Activated T-cell treated with anti-CD3 and anti-CD28 coated beads for 48 hours (primary cell): ENCODE measurements around the gene ANKRD2.

Experiments used
- DNase-seq: peaks from one replicate; pipeline ENCODE4 v3.0.0-alpha.2; 2020; ENCODE audit warnings: low read depth

Gene ANKRD2

DNA sequence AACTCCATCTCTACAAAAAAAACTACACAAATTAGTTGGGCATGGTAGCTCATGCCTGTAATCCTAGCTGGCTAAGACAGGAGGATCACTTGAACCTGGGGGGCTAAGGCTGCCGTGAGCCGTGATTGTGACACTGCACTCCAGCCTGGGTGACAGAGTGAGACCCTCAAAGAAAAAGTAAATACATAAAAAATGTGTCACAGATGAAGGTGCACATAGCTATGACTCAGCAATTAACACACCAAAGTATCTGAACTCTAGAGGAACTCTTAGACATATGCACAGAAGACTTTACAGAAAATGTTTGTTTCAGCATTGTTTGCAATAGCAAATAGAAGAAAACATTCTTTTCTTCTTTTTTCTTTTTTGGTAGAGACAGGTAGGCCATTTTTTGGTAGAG, 25.2 kb downstream of the ANKRD2 start:
- DNase-seq, result no peak

DNA sequence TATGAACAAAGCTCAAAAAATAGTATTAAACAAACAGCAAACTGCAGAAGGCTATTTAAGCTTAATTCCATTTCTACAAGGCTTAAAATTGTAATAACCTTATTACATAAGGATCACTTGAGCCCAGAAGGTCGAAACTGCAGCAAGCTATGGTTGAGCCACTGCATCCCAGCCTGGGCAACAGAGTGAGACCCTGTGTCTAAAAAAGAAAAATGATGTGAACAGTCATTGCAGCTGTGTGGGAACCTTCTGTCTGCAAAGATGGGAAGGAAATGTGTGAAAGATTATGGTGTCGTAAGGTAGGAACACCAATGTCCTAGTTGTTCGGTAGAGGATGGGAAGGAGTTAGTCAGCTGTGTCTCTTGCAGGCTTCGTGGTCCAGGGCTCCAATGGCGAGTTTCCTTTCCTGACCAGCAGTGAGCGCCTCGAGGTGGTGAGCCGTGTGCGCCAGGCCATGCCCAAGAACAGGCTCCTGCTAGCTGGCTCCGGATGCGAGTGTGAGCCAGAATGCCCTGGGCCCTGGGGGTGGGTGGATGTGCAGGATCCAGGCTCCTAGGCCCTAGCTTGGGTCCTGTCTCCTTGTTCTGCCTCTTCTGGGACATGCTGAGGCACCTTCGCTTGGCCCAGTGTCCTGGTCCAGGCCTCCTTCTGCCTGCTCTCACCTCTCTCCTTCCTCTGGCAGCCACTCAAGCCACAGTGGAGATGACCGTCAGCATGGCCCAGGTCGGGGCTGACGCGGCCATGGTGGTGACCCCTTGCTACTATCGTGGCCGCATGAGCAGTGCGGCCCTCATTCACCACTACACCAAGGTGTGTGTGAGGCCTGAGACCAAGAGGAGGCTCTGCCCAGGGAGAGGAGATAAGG, 26.1 kb downstream of the ANKRD2 start:
- no peak for DNase-seq

DNA sequence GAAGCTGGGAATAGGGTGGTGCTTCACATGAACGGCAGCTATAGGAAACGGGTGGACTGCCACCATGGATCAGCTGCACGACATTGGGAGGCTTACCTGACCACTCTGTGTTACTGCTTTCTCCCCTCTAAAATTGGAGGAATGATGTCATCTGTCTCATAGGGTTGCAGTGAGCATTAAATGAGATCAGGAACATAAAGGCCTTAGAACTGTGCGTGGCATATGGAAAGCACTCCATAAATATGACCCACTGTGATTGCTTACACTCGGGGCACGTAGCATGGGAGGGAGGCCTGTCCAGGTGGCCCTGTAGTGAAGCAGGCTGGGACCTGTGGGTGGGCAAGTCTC, 26.7 kb downstream of the ANKRD2 start:
- no peak for DNase-seq

DNA sequence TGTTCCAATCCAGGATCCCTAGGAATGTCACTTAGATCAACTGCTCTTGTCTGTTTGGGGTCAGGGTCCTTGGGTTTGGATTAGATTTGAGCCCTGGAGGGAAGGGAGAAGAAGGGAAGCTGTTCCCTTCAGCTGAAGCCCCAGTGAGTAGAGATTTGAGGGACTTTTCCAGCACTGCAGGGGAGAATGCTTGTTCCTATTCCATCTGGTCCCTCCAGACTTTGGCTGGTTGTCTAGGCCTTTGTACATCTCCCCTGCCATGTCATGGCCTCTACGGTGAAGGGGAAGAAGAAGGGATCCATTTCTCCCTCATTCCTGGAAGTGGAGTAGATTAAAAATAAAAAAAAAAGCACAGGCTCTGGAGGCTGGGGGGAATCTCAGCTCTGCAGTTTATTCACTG, 28.0 kb downstream of the ANKRD2 start:
- no peak for DNase-seq

DNA sequence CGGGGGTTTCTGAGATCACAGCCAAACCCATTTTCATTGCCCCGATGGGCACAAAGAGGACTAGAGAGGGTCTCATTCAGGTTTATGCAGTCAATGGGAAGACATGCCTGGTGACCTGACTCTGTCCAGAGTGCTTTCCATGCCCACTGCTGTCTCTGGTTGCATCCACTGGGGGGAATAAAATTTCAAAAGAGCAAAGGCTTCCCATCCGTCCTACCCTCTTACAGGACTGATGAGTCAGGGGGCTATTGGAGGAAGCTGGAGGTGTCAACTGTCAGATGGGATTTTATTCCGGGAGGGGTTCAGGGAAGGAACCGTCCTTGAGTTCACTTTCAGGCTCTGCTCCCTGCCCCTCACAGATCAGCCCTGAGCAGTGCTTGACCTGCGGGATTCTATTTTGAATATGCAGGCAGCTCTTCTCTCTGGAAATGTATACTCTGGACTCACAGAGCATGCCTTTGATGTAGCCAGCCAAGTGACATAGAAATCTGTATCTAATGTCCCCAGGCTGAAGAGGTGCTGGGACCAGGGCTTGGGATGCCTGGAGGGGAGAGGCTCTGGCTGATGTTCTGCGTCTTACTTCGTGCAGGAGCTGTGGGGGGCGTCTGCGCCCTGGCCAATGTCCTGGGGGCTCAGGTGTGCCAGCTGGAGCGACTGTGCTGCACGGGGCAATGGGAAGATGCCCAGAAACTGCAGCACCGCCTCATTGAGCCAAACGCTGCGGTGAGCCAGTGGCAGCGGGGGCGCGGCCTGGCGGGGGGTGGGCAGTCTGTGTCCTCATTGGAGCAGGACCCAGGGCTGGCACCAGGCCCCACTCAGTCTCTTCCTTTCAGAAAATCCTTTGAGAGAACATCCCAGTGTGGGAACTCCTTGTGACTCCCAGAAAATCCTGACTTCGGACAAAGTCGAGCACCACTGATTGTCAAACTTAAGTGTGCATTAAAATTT, 29.0 kb downstream of the ANKRD2 start:
- DNase-seq, result no peak

DNA sequence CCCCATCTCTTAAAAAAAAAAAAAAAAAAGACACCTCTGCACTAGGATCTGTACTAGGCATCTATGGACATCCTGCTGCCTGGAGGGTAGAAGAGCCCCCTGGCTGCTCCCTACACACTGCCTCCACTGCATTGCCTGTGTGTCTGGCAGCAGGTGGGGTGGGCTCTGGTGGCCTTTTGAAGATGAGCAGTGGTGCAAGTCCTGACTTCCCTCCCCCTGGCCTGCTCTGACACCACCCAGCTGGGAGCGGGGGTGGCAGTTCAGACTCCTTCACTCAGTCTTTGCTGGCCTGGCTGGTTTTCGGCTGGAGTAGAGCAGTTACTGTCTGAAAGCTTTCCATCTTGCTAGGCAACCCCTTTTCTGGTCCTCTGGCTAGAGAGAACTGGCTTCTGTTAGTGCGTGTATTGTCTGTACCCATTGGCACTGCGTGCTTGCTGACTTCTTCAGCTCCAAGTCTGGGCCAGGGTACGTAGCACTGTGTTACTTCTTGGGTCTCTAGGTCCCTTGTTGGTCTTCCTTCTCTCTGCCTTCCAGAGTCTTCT, 34.6 kb downstream of the ANKRD2 start:
- DNase-seq, result no peak

DNA sequence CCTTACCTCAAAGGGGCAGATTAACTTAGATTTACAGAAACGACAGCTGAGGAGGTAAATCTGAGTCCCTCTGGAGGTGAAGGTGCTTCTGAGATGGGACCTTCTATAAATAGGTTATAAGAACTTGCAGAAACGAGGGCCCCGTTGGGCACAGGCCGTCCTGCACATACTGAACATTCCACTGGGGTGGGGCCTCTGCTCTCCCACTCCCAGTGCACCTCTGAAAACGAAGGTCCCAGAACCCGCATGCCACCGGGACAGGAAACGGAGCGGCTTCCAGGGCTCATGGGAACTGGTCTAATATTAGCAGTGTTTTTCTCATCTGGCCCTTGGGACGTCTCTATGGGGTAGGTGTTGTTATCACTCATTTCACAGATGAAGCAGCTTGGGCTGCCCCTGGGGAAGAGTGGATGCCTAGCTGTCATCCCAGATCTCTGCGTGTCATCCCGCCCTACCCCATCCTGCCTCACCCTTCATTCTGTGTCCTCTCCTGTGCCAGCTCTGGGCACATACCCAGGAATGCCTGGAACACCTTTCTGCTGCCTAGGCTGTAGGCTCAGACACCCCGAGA, 36.5 kb downstream of the ANKRD2 start:
- DNase-seq, result no peak

DNA sequence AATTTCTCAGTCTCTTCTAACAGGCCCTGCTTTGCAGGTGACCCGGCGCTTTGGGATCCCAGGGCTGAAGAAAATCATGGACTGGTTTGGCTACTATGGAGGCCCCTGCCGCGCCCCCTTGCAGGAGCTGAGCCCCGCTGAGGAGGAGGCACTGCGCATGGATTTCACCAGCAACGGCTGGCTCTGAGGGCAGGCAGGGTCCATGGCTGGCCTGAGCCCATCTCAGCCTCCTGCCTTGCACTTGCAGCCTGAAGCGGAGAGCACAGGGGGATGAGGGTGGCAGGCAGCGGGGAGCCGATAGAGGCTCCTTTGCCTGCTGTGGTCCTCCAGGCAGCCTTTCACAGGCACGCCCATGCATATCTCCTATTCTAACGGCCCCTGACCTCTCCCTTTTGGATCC, 38.9 kb downstream of the ANKRD2 start:
- no peak for DNase-seq

DNA sequence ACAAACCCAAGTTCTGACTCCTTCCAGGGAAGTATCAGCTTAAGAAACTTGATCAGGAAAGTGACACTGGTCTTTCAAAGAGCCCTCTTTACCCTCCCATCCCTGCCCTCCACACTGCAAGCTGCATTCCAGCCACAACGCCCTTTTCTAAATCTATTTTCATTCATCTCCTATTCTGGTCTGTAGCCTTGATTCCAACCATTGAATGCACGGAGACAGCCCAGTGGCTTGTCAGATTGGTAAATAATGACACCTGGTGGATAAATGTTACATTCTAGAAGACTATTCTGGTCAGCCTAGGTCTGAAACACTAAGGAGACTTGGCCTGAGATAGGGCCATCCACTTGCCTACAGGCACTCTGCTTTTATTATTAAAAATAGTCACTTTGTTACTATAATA, 39.8 kb downstream of the ANKRD2 start:
- DNase-seq, result no peak

DNA sequence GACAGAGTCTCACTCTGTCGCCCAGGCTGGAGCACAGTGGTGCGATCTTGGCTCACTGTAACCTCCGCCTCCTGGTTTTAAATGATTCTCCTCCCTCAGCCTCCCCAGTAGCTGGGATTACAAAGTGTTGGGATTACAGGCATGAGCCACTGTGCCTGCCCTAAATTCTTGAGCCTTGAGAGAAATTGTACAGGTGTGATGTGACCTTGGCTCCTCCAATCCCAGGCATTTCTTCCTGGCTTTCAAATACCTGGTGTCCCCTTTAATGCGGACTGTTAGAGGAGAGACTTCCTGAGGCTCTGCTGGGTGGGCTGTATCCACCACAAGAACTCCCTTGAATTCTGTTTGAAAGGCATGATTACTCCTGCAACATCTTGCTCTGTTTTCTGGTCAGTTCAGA, 45.7 kb downstream of the ANKRD2 start:
- DNase-seq, result no peak

DNA sequence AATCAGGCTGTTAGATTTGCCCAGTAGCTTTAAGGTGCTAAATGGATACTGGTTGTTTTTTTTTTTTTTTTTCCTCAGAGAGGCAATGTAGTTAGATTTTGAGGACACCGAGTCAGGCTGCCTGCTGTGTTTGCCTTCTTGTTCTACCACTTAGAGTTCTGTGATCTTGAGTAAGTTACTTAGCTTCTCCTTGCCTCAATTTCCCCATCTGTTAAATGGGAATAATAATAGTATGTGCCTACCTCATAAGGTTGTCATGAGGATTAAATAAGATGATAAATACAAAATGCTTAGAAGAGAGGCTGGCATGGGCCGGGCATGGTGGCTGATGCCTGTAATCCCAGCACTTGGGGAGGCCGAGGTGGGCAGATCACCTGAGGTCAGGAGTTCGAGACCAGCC, 46.2 kb downstream of the ANKRD2 start:
- DNase-seq, result no peak

DNA sequence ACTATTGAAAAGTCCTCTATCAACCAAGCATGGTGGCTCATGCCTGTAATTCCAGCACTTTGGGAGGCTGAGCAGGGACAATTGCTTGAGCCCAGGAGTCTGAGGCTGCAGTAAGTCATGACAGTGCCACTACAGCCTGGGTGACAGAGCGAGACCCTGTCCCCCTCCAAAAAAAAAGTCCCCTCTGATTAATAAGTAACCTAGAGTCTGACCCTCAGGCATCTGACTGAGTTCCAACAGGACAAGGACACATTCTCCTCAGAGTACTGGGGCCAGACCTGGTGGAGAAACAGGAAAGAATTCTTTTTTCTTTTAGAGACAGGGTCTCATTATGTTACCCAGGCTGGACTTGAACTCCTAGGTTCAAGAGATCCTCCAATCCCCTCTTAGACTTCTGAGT, 50.7 kb downstream of the ANKRD2 start:
- DNase-seq, result no peak

DNA sequence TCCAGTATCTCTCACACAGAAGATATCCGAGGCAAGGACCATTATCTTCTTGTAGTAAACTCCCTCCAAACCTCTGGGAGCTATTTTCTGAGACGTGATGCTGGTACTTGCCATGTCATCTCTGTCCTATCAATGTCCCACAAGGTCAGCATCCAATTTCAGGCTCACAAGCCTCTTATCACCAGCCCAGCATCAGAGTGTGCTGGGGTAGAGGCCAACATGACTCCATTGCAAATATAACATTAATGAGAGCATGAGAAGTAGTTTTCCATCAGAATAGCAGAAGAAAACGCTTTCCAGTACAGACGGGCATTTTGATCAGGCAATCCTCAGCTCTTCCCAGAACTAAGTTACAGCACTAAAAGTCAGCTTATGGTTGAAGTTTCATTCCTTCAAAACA, 55.2 kb downstream of the ANKRD2 start:
- no peak for DNase-seq

DNA sequence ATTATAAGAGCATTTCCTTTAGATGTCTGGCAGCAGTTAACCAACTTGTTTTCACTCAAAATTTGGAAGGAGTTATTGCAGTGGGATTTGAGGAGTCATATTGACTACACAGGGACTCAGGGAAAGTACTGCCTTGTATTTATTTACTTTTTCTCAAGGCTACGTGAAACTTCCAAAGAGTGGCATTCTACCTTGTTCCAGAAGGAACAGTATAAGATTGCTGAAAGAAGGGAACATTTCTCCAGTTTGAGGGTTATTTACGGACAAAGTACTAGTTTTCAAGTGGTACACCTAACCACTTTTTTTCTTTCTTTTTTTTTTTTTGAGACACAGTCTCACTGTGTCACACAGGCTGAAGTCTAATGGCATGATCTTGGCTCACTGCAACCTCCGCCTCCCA, 55.6 kb downstream of the ANKRD2 start:
- no peak for DNase-seq

DNA sequence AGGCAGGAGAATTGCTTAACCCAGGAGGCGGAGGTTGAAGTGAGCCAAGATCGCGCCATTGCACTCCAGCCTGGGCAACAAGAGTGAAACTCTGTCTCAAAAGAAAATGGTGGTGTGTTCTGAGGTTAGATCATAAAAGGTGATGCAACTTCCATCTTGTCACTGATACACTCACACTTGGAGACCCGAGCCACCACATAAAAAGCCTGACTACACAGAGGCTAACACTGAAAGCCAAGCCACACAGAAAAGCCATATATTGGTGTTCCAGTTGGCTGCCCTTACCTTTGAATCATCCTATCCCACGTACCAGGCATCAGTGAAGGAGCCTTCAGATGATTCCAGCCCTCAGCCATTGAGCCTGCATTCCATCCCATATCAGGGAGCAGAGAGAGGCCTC, 56.7 kb downstream of the ANKRD2 start:
- DNase-seq, result no peak

DNA sequence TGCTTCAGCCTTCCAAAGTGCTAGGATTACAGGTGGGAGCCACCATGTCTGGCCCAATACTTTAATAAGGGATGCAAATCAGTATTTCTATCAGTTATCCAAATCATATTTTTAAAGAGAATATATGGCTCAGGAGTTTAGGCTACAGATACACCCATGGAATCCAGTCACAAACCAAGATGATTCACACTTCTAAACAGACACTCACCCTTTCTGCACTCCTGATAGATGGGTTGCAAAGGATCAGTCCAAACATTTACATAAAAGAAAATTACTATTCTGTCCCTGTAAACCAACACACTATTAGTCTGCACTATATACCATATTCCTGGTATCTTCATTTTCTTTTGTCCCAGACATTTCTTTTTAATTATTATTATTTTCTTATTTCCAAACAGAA, 58.5 kb downstream of the ANKRD2 start:
- no peak for DNase-seq

DNA sequence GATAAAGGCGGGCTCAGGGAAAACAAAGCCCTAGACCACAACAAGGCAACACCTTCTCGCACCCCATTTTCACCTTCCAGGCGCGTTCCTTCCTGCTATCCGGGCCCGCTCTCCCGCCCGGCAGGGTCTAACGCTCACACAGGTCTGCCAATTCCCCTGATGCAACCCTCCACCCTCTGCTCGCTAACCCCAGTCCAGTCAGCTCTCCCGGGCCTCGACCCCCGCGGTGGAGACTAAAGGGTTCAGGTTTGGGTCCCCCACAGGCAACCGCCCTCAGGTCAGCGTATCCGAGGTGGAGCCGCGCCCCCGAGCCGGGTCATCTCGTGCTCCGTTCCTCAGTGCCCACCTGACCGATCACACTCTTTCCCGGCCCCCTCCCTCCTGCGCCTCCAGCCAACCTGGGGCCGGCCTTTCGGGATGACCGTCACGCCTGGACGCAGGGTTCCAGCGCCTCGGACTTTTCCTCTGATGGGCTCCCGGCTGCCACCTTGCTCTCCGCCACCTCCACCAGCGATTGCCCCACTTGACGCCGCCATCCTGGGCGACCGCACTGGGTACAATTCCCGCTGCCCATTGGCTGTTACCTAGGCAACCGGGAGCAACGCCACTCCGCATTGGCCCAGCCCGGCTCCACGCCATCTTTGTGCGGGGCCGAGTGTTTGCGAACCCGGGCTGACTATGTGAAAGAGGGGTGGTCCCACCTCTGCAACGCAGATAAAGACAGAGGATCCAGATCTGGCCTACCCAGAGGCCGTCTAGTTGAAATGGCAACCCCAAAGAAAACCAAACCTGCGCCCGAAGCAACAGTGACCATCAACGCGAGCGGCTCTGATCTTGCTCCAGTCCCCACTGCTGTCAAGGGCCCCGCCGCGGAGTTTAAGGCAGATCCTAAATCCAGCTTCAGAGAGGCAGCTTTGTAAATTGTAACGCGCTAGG, 60.6 kb downstream of the ANKRD2 start, which contains the start of gene MORN4:
TSS of gene MORN4 (minus strand) at position 552 of the 936 bp plus-strand sequence. CDS start 13,847 bp downstream, outside the sequence.
- peak; percentile 87 for DNase-seq
